GM12878 (cell line): ENCODE results near the gene GSTM2. TPM values are rescaled to one million over a fixed set of nuclear protein-coding genes. Genes with fewer than 3 reads are reported as not detected.

Experiments
- ATAC-seq: fragments of 200-7000 bp; cut with Tn5 transposase; 3 replicates; pipeline ENCODE4 v1.9.1; 2020; ENCODE audit warnings: mild to moderate bottlenecking, moderate library complexity
- BruUV-seq: library from RNA; stranded (reverse); fragments of 400-500 nt; replicated peaks from 2 replicates; lab custom pipeline; 2021; lab: Mats Ljungman, UMichigan
- CTCF ChIA-PET: fragments of 300-600 bp; sonication (Branson Sonifier 250); formaldehyde crosslinking; extraction: SDS; loops from one replicate; lab custom pipeline; 2021; ENCODE audit warnings: inconsistent platforms; lab: Yijun Ruan, JAX
- POLR2A ChIA-PET: fragments of 350-600 bp; formaldehyde crosslinking; extraction: SDS; loops from one replicate; lab custom pipeline; 2021; ENCODE audit warnings: inconsistent platforms; lab: Charles Lee
- RAD21 ChIA-PET: fragments of 300-600 bp; sonication (Branson Sonifier 250); formaldehyde crosslinking; loops from one replicate; lab custom pipeline; 2023; ENCODE audit warnings: antibody characterized with exemption; ENCODE audit not compliant: unreplicated experiment; lab: Charles Lee
- SMC1A ChIA-PET: fragments of 300-600 bp; sonication (Branson Sonifier 250); formaldehyde crosslinking; loops from one replicate; lab custom pipeline; 2023; ENCODE audit not compliant: unreplicated experiment, uncharacterized antibody; lab: Charles Lee
- DNase-seq: peaks from one replicate; pipeline ENCODE4 v3.0.0-alpha.2; 2011; ENCODE audit warnings: low read depth, low spot score
- FAIRE-seq: peaks from 3 replicates; lab custom pipeline; 2011; peaks lifted over from hg19 to GRCh38; lab: Jason Lieb, UNC
- H2AFZ ChIP-seq: 2 replicates; pipeline ENCODE4 v1.6.0; 2011; ENCODE audit warnings: low read depth, low read length, control low read depth; ENCODE audit not compliant: control insufficient read depth
- H3K27ac ChIP-seq: 2 replicates; pipeline ENCODE4 v1.5.1; 2011; ENCODE audit warnings: control low read depth; ENCODE audit not compliant: control insufficient read depth, insufficient read depth
- H3K27me3 ChIP-seq, 2 experiments: replicated peaks in 1 of 2; 2 replicates each; pipeline versions ENCODE4 v1.6.0 to v1.6.1; 2011; ENCODE audit warnings: low read length in 1 of 2; ENCODE audit not compliant: control insufficient read depth in 2 of 2, insufficient read depth in 2 of 2
- H3K36me3 ChIP-seq, 2 experiments: 2 replicates each; pipeline ENCODE4 v1.5.1; 2011; ENCODE audit warnings: low read length in 1 of 2; ENCODE audit not compliant: control insufficient read depth in 2 of 2, insufficient read depth in 2 of 2
- H3K4me1 ChIP-seq: 2 replicates; pipeline ENCODE4 v1.6.1; 2011; ENCODE audit warnings: mild to moderate bottlenecking, low read length, moderate library complexity, mixed read lengths; ENCODE audit not compliant: control insufficient read depth, insufficient read depth
- H3K4me2 ChIP-seq: 2 replicates; pipeline ENCODE4 v1.6.0; 2011; ENCODE audit warnings: control low read depth; ENCODE audit not compliant: control insufficient read depth, insufficient read depth
- H3K4me3 ChIP-seq: fragments of 200-600 bp; sonication (generic); 2 replicates; pipeline ENCODE4 v1.5.1; 2016
- H3K79me2 ChIP-seq: 2 replicates; pipeline ENCODE4 v1.6.0; 2011; ENCODE audit warnings: low read length; ENCODE audit not compliant: control insufficient read depth, insufficient read depth
- H3K9ac ChIP-seq: 2 replicates; pipeline ENCODE4 v1.8.0; 2011; ENCODE audit warnings: low read length, control low read depth, mixed read lengths; ENCODE audit not compliant: control insufficient read depth, insufficient read depth
- H3K9me3 ChIP-seq: replicated peaks from 3 replicates; pipeline ENCODE4 v1.5.1; 2011; ENCODE audit warnings: mild to moderate bottlenecking, low read length; ENCODE audit not compliant: control insufficient read depth, insufficient read depth
- H4K20me1 ChIP-seq: 2 replicates; pipeline ENCODE4 v1.6.0; 2011; ENCODE audit not compliant: control insufficient read depth, insufficient read depth
- CBX3 ChIP-seq: fragments of 200-600 bp; sonication (generic); IDR thresholded peaks from 2 replicates; pipeline ENCODE4 v1.6.1; 2016; ENCODE audit warnings: low read depth, borderline replicate concordance
- CREB1 ChIP-seq: IDR thresholded peaks from 2 replicates; pipeline ENCODE4 v1.6.1; 2012; ENCODE audit warnings: low read depth, mild to moderate bottlenecking, inconsistent platforms
- DPF2 ChIP-seq: fragments of 450-650 bp; IDR thresholded peaks from 2 replicates; pipeline ENCODE4 v1.6.1; 2017; ENCODE audit warnings: mild to moderate bottlenecking
- FOXM1 ChIP-seq: IDR thresholded peaks from 2 replicates; pipeline ENCODE4 v1.6.1; 2012; ENCODE audit warnings: low read depth, mild to moderate bottlenecking, inconsistent platforms, low read length, moderate library complexity
- GABPA ChIP-seq: IDR thresholded peaks from 2 replicates; pipeline ENCODE4 v1.6.1; 2014; ENCODE audit warnings: antibody characterized with exemption, low read depth, mild to moderate bottlenecking, inconsistent platforms
- HDGF ChIP-seq: fragments of 450-650 bp; IDR thresholded peaks from 2 replicates; pipeline ENCODE4 v1.6.1; 2016; ENCODE audit warnings: antibody characterized with exemption
- MYC ChIP-seq: IDR thresholded peaks from 2 replicates; pipeline ENCODE4 v1.6.1; 2011; ENCODE audit warnings: mild to moderate bottlenecking, low read length, moderate library complexity, inconsistent platforms; ENCODE audit not compliant: insufficient read depth, insufficient replicate concordance, insufficient read length, severe bottlenecking
- NFYA ChIP-seq: IDR thresholded peaks from 2 replicates; pipeline ENCODE4 v1.6.1; 2011; ENCODE audit warnings: low read depth, mild to moderate bottlenecking, low read length, improper control_type of control experiment, borderline replicate concordance
- RFX5 ChIP-seq: IDR thresholded peaks from 2 replicates; pipeline ENCODE4 v1.6.1; 2011; ENCODE audit warnings: low read depth, low read length, improper control_type of control experiment
- SP1 ChIP-seq: IDR thresholded peaks from one replicate; pipeline ENCODE4 v1.6.1; 2011; ENCODE audit warnings: low read depth, low read length
- TARDBP ChIP-seq: IDR thresholded peaks from 2 replicates; pipeline ENCODE4 v1.6.1; 2016; ENCODE audit warnings: borderline replicate concordance
- YY1 ChIP-seq: IDR thresholded peaks from 2 replicates; pipeline ENCODE4 v1.6.1; 2011; ENCODE audit warnings: low read depth, mild to moderate bottlenecking, low read length
- whole genome bisulfite sequencing: methylation state at CpG from one replicate; pipeline ENCODE4 v1.1.6; 2016; ENCODE audit warnings: low lambda C conversion rate; ENCODE audit not compliant: insufficient replicate concordance, insufficient coverage; ENCODE audit errors: missing lambda C conversion rate; 5-methylcytosine and 5-hydroxymethylcytosine counted together
- in situ Hi-C: fragments of 300-500 bp; cut with MboI; formaldehyde crosslinking; loops from 9 replicates; pipeline ENCODE4 v1.14.3; 2018; ENCODE audit warnings: mixed read lengths
- intact Hi-C: fragments of 100-400 bp; cut with micrococcal nuclease; formaldehyde crosslinking; loops from one replicate; pipeline ENCODE4 v1.14.2; 2022; ENCODE audit not compliant: unreplicated experiment
- polyA plus RNA-seq, 11 experiments: library from polyadenylated mRNA; depleted of rRNA in 4 of 11; unstranded in 6 of 11; stranded (reverse) in 5 of 11; fragments of >200 nt; fragmentation: Nextera tagmentation in 4 of 11; fragmentation: Illumina TruSeq in 1 of 11; extraction: Ambion mirVana in 4 of 11; extraction: Trizol in 1 of 11; gene quantifications; 1 replicate in 1 of 11; 2 replicates in 10 of 11; pipeline versions ENCODE4 v1.2.1 to v1.2.3, GENCODE V29; 2011 to 2016; ENCODE audit warnings: inconsistent platforms in 2 of 11, missing spikeins in 2 of 11, low read depth in 1 of 11
- total RNA-seq, 4 experiments: library from RNA; depleted of rRNA in 3 of 4; stranded (reverse); fragments of >200 nt in 3 of 4; fragmentation: Illumina TruSeq in 1 of 4; extraction: Trizol in 1 of 4; gene quantifications; 2 replicates each; pipeline versions ENCODE4 v1.2.1 to v1.2.3, GENCODE V29; 2013 to 2021
- TF ChIP-seq, protein P1 (sequence below): fragments of 450-650 bp; formaldehyde crosslinking; IDR thresholded peaks from 2 replicates; pipeline ENCODE4 v1.4.0; 2022; ENCODE audit warnings: mild to moderate bottlenecking, moderate library complexity
- TF ChIP-seq, protein P2 (sequence below): fragments of 150-350 bp; IDR thresholded peaks from 2 replicates; pipeline ENCODE4 v1.6.1; 2014; ENCODE audit warnings: mild to moderate bottlenecking, low read depth, low read length
- TF ChIP-seq, protein P3 (sequence below): IDR thresholded peaks from 2 replicates; pipeline ENCODE4 v1.6.1; 2012; ENCODE audit warnings: low read depth, low read length, improper control_type of control experiment
- TF ChIP-seq, protein P4 (sequence below): fragments of 450-650 bp; IDR thresholded peaks from 2 replicates; pipeline ENCODE4 v1.6.1; 2014; ENCODE audit warnings: mild to moderate bottlenecking

Gene GSTM2
- total and polyA plus RNA-seq, 10 of the 15 experiments (the other 5 are each of a cell fraction or from before 2014, with no cell fraction given), result 8.3 to 32.3 (median 20.2) TPM

DNA sequence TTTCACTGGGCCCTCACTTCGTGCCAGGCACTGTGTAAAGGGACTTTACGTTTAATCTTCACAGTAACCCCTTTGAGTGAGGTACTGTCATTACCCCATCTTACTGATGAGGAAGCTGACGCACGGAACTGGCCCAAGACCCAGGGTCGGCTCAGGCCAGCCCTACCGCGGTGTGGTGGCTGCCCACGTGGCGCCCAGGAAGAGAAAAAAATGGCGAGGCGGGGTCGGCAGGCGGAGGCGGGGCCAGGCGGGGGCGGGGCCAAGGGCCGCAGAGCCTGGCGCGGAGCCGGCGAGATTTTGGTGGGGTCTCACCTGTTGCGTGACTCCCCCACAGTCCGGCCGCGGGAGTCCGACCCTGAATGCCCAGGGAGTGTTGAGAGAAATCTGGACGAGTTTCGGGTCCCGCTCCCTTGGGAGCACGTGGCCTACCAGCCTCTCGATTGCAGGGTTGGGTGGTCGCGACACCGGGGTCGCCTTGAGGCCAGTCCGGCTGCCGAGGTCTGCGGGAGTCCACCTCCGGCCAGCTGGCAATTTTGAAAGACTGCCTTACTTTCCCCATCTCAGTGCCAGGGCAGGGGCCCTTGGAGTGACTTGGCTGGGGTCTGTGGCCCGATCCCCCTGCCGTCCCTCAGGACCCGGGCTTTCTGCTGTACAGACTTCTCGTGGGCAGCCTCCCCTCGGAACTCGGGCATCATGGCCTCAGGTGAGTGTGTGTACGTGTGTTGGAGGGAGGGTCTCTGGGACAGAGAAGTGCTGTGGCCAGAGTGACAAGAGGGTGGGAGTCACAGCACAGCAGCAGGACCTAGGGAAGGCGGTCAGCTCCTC is 48.1 kb upstream of the GSTM2 start, which contains the start of the genes AMPD2 and GNAT2:
Gene AMPD2, plus strand, starts transcription at position 262 of the 825 bp plus-strand sequence. CDS start 1,339 bp downstream, outside the sequence.
Gene GNAT2, minus strand, starts transcription at position 41 of the 825 bp plus-strand sequence. CDS start 6,746 bp downstream, outside the sequence.
- under 1% methylated on average over 46 of the region's 47 CpGs for WGBS
- TSS peak; percentile 77 for BruUV-seq
- no peaks in the 10 kb centered on the region for H3K36me3 ChIP-seq
- intact Hi-C loops (loop anchor here (1.0 to 5.0 kb wide), 2 partner anchors 71 to 127 kb away; partner anchors contain the start of genes CYB561D1 and GNAI3), in situ Hi-C loops (loop anchor here (5.0 kb wide), 2 partner anchors 72 to 132 kb away; partner anchors contain the start of gene GNAI3)
- peak within 1 kb of the TSS; percentile 72 for H3K27ac ChIP-seq
- SMC1A ChIA-PET, result interaction anchor here (0.6 to 2.7 kb wide), 8 partner anchors 10 to 73 kb away, joined by 3 to 18 read pairs (median 3); partner anchors contain the start of gene GNAI3
- CTCF ChIA-PET, result interaction anchor here (0.6 to 2.4 kb wide), 17 partner anchors 10 to 410 kb away, joined by 3 to 16 read pairs (median 5); partner anchors contain the start of genes AHCYL1, GNAI3 and SARS1
- peak; percentile 48 for DNase-seq
- no peaks in the 10 kb centered on the region for H3K27me3 ChIP-seq
- POLR2A ChIA-PET, result interaction anchor here (0.7 to 3.4 kb wide), 4 partner anchors 12 to 74 kb away, joined by 3 to 34 read pairs (median 8); partner anchors contain the start of gene GNAI3
- H3K4me2 ChIP-seq, result peak within 1 kb of the TSS; percentile 90
- peak within 1 kb of the TSS; percentile 94 for H2AFZ ChIP-seq
- peak; percentile 76 for ATAC-seq
- no peak for FAIRE-seq
- no peaks in the 10 kb centered on the region for H4K20me1 ChIP-seq
- H3K9ac ChIP-seq, result peak within 1 kb of the TSS; percentile 86
- RAD21 ChIA-PET, result interaction anchor here (0.7 to 2.3 kb wide), 10 partner anchors 11 to 87 kb away, joined by 3 to 11 read pairs (median 4); partner anchors contain the start of gene GNAI3
- peaks cover 41% of the 10 kb centered on the region for H3K4me1 ChIP-seq
- peak within 1 kb of the TSS; percentile 85 for H3K4me3 ChIP-seq
- H3K79me2 ChIP-seq, result peaks cover 51% of the 10 kb centered on the region
- H3K9me3 ChIP-seq, result no peaks in the 10 kb centered on the region
- TF ChIP-seq CREB1 (no peak), DPF2 (no peak), CBX3 (no peak), YY1 (peak; percentile 88), SP1 (no peak), HDGF (0 out of 2 replicates have a peak, but pooled peaks have one; percentile 39), GABPA (no peak), MYC (peak; percentile 75), RFX5 (no peak), TARDBP (no peak), NFYA (no peak), FOXM1 (no peak)
- TF ChIP-seq, protein P1, sequence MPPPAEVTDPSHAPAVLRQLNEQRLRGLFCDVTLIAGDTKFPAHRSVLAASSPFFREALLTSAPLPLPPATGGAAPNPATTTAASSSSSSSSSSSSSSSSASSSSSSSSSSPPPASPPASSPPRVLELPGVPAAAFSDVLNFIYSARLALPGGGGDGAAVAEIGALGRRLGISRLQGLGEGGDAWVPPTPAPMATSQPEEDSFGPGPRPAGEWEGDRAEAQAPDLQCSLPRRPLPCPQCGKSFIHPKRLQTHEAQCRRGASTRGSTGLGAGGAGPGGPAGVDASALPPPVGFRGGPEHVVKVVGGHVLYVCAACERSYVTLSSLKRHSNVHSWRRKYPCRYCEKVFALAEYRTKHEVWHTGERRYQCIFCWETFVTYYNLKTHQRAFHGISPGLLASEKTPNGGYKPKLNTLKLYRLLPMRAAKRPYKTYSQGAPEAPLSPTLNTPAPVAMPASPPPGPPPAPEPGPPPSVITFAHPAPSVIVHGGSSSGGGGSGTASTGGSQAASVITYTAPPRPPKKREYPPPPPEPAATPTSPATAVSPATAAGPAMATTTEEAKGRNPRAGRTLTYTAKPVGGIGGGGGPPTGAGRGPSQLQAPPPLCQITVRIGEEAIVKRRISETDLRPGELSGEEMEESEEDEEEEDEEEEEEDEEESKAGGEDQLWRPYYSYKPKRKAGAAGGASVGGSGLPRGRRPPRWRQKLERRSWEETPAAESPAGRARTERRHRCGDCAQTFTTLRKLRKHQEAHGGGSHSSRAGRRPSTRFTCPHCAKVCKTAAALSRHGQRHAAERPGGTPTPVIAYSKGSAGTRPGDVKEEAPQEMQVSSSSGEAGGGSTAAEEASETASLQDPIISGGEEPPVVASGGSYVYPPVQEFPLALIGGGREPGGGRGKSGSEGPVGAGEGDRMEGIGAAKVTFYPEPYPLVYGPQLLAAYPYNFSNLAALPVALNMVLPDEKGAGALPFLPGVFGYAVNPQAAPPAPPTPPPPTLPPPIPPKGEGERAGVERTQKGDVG (CRISPR knock-in tag), result no peak
- TF ChIP-seq, protein P2, sequence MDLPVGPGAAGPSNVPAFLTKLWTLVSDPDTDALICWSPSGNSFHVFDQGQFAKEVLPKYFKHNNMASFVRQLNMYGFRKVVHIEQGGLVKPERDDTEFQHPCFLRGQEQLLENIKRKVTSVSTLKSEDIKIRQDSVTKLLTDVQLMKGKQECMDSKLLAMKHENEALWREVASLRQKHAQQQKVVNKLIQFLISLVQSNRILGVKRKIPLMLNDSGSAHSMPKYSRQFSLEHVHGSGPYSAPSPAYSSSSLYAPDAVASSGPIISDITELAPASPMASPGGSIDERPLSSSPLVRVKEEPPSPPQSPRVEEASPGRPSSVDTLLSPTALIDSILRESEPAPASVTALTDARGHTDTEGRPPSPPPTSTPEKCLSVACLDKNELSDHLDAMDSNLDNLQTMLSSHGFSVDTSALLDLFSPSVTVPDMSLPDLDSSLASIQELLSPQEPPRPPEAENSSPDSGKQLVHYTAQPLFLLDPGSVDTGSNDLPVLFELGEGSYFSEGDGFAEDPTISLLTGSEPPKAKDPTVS, result no peak
- TF ChIP-seq, protein P3, sequence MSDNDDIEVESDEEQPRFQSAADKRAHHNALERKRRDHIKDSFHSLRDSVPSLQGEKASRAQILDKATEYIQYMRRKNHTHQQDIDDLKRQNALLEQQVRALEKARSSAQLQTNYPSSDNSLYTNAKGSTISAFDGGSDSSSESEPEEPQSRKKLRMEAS, result peak; percentile 97
- TF ChIP-seq, protein P4, sequence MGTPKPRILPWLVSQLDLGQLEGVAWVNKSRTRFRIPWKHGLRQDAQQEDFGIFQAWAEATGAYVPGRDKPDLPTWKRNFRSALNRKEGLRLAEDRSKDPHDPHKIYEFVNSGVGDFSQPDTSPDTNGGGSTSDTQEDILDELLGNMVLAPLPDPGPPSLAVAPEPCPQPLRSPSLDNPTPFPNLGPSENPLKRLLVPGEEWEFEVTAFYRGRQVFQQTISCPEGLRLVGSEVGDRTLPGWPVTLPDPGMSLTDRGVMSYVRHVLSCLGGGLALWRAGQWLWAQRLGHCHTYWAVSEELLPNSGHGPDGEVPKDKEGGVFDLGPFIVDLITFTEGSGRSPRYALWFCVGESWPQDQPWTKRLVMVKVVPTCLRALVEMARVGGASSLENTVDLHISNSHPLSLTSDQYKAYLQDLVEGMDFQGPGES, result no peak
